H1 (cell line): ENCODE results near the gene TGFBI.

Experiments
- CEBPB ChIP-seq: IDR thresholded peaks from 2 replicates; pipeline ENCODE4 v1.6.1; 2012; ENCODE audit warnings: low read depth, low read length
- KDM4A ChIP-seq: IDR thresholded peaks from one replicate; pipeline ENCODE4 v1.7.1; 2012; ENCODE audit warnings: low read depth, mild to moderate bottlenecking, moderate library complexity, low read length, inconsistent platforms; ENCODE audit not compliant: severe bottlenecking
- POLR2A ChIP-seq, 2 experiments: IDR thresholded peaks; 1 replicate in 1 of 2; 2 replicates in 1 of 2; pipeline ENCODE4 v1.6.1; 2011; ENCODE audit warnings: low read depth in 2 of 2, low read length in 2 of 2, mild to moderate bottlenecking in 2 of 2; ENCODE audit errors: control extremely low read depth in 1 of 2
- POLR2AphosphoS5 ChIP-seq: IDR thresholded peaks from 2 replicates; pipeline ENCODE4 v1.6.1; 2011; ENCODE audit warnings: low read depth, low read length
- RFX5 ChIP-seq: IDR thresholded peaks from 2 replicates; pipeline ENCODE4 v1.6.1; 2011; ENCODE audit warnings: low read depth, low read length, improper control_type of control experiment, borderline replicate concordance
- TF ChIP-seq, protein P1 (sequence below), 3 experiments: IDR thresholded peaks; 1 replicate in 2 of 3; 2 replicates in 1 of 3; pipeline versions ENCODE4 v1.5.1 to v1.6.1; 2011; ENCODE audit warnings: low read length in 3 of 3, mild to moderate bottlenecking in 3 of 3, inconsistent platforms in 2 of 3, low read depth in 1 of 3, moderate library complexity in 1 of 3; ENCODE audit not compliant: insufficient read depth in 1 of 3; ENCODE audit errors: control extremely low read depth in 1 of 3

DNA sequence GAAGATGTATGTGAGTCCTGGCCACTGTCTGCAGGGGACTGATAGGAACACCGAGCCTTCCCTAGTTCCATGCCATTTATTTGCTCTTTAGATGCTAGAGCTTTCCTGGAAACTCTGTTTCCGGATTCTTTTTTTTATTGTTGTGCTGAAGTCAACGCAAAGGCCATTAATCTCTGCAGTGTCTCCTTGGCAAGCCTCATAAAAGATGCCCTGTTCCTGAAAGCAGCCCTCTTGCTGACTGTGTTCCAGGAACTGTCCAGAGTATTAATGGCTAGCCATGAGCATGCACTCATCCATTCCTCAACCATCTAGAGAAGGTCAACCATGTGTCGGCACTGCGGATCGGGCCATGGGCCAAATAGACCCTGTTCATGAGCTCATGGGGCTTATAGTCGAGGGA, 61.0 kb downstream of the TGFBI start:
- TF ChIP-seq POLR2A (IDR thresholded peaks at IDR 0.05; ENCODE audit: control extremely low read depth in 1 of 2, low read depth in 2 of 2, low read length in 2 of 2), result no peak
- TF ChIP-seq KDM4A, result no peak
- TF ChIP-seq RFX5, result no peak
- TF ChIP-seq POLR2AphosphoS5, result no peak
- TF ChIP-seq, protein P1, sequence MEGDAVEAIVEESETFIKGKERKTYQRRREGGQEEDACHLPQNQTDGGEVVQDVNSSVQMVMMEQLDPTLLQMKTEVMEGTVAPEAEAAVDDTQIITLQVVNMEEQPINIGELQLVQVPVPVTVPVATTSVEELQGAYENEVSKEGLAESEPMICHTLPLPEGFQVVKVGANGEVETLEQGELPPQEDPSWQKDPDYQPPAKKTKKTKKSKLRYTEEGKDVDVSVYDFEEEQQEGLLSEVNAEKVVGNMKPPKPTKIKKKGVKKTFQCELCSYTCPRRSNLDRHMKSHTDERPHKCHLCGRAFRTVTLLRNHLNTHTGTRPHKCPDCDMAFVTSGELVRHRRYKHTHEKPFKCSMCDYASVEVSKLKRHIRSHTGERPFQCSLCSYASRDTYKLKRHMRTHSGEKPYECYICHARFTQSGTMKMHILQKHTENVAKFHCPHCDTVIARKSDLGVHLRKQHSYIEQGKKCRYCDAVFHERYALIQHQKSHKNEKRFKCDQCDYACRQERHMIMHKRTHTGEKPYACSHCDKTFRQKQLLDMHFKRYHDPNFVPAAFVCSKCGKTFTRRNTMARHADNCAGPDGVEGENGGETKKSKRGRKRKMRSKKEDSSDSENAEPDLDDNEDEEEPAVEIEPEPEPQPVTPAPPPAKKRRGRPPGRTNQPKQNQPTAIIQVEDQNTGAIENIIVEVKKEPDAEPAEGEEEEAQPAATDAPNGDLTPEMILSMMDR (IDR thresholded peaks at IDR 0.05; ENCODE audit: control extremely low read depth in 1 of 3, insufficient read depth in 1 of 3, low read depth in 1 of 3, low read length in 3 of 3), result no peak
- TF ChIP-seq CEBPB, result no peak
